ENCODE results near the gene INO80E.

The INO80E gene

GRCh38 chr16:29975811-29976511 is 20.1 kb upstream of the INO80E start:
- no peak for DNase-seq

GRCh38 chr16:29977063-29977825 is 18.8 kb upstream of the INO80E start:
- DNase-seq = no peak

GRCh38 chr16:29978081-29978480 is 18.0 kb upstream of the INO80E start:
- no peak for DNase-seq

- no peak for DNase-seq
These were observed 17.3 kb upstream of the INO80E start for GRCh38 chr16:29978564-29979270.

- DNase-seq = no peak
These were observed 13.3 kb upstream of the INO80E start for GRCh38 chr16:29982560-29983419.

- no peak for DNase-seq
These were observed 12.5 kb upstream of the INO80E start for GRCh38 chr16:29983420-29984136.

- no peak for DNase-seq
These were observed 11.8 kb upstream of the INO80E start for GRCh38 chr16:29984137-29984763.

GRCh38 chr16:29984764-29985147 is 11.3 kb upstream of the INO80E start:
- no peak for DNase-seq

- no peak for DNase-seq
These were observed 10.7 kb upstream of the INO80E start for GRCh38 chr16:29985271-29985811.

GRCh38 chr16:29986231-29986630 is 9.8 kb upstream of the INO80E start:
- no peak for DNase-seq

- no peak for DNase-seq
These were observed 9.1 kb upstream of the INO80E start for GRCh38 chr16:29986931-29987330.

- no peak for DNase-seq
These were observed 8.5 kb upstream of the INO80E start for GRCh38 chr16:29987371-29988085.

- no peak for DNase-seq
These were observed 7.5 kb upstream of the INO80E start for GRCh38 chr16:29988346-29989075.

- no peak for DNase-seq
These were observed 6.8 kb upstream of the INO80E start for GRCh38 chr16:29989111-29989858.

- no peak for DNase-seq
These were observed 6.0 kb upstream of the INO80E start for GRCh38 chr16:29990034-29990433.

- no peak for DNase-seq
These were observed 5.0 kb upstream of the INO80E start for GRCh38 chr16:29990883-29991570.

- no peak for DNase-seq
These were observed 4.5 kb upstream of the INO80E start for GRCh38 chr16:29991571-29991904.

- DNase-seq = peak; percentile 24
These were observed 3.6 kb upstream of the INO80E start for GRCh38 chr16:29992344-29992967.
